ENCODE data around the gene ZDHHC1.
"Not testable (repeated sequence)": the region's sequence is repeated elsewhere in the genome, so short reads cannot be mapped to it uniquely, and the experiment has no call there.

ZDHHC1 gene

GRCh38 chr16:67429799-67430503 lies 13.7 kb upstream of the ZDHHC1 start:
- DNase-seq: no peak

GRCh38 chr16:67429053-67429798 lies 12.9 kb upstream of the ZDHHC1 start:
- DNase-seq: no peak

DNA sequence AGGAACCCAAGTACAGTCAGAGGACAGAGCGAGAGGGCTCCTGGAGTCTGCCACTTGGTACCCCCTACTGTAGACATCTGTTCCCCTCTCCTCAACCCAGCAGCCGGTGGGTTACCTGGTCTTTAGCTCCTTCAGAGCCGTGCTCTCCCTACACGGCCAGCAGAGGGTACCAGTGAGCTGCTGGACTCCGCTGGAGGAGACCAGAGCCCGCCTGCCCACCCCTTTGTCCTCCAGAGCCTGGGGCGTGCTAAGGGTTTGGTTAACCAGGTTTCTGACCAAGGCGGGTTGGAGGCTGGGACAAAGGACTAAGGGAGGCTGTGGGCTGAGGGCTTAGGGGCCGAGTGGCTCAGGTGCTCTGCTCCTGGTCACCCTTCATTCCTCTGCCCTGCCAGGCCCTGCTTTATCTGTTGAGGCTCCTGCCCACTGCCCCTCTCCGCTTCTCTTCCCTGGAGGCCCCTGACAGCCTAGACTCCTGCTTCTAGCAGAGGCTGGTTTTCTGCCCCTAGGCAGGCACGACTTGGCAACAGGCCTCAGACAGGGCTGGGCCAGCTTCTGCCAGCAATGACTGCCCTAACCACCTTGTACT lies 12.0 kb upstream of the ZDHHC1 start:
- DNase-seq: peak; percentile 60

DNA sequence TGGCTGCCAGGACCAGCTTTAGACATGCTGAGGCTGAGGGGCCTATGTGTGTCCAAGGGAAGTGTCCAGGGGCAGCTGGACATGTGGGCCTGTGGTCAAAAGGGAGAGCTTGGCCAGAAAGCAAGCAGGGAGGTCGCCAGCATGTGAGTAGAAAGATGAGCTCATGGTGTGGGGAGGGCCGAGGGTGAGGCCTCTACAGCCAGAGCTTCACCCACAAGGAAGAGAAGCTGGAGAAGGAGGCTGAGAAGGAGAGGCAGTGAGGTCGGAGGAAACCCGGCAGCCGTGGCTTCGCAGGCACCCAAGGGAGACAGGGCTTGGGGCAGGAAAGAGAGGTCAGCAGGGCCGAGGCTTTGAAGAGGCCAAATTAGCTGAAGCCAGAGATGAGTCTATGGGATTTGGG lies 10.7 kb upstream of the ZDHHC1 start:
- no peak for DNase-seq

GRCh38 chr16:67426022-67426421 lies 9.7 kb upstream of the ZDHHC1 start:
- no peak for DNase-seq

DNA sequence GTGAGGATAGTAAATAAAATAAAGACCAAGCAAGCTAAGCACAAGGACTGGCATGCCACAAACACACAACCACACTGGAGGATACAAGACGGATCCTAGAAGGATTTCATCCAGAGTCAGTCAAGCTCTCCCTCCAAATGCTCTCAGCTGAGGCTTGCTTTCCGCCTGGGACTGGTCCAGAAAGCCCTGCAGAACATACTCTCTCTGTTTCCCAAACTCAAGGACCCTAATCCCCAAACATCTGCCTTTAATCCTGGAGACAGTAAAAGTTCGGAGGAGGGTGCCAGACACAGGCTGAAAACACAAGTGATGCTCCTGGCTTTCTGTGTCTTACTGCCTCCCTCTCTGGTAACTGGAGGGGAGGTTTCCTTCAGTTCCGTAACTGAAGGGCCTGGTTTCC lies 9.3 kb upstream of the ZDHHC1 start:
- DNase-seq: no peak

GRCh38 chr16:67425061-67425460 lies 8.8 kb upstream of the ZDHHC1 start:
- DNase-seq: no peak

DNA sequence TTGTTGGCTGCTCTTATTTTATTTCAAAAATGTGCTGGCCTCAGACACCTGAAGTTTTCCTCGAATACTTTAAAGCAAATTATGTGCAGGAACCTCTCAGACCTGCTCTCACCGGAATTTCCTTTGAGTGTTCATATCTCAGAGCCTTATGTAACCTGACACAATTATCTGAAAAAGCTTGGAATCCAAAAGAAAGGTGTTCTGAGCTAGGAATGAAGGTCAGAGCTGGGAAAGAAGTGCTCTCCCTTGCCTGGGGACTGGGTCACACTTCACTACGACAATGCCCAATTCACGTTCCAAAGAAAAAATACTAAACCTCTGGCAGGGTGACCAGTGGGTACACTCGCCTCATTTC lies 8.0 kb upstream of the ZDHHC1 start:
- DNase-seq: no peak

DNA sequence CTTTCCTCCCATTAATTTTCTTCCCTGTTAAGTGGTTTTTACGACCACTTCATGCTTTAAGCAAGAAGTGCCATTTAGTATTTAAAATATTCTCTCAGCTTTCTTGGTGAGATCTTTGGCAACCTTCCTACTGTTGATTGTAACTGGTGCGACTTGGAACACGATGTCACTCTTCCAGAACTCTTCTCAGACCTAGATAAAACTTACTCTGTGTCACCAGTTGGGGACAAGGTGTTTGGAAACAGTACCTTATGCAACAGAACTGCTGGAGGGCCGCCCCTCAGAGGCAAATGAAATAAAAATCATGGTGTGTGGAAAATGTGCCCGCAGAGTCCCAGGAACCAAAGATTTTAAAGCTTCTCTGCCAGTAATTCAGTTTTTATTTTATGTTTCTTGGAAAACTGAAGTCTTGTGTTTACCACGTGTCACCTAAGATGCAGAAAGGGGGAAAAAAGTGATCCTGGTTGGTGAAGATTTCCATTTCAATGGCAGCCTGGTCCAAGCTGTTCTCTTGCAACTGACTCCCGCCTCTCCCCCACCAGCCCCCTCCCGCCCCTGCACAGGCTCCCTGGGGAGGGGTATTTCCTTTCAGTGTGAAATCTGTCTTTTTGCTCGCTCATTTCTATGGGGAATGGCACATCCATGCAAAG lies 7.5 kb upstream of the ZDHHC1 start:
- no peak for DNase-seq

GRCh38 chr16:67423015-67423414 lies 6.7 kb upstream of the ZDHHC1 start:
- no peak for DNase-seq

DNA sequence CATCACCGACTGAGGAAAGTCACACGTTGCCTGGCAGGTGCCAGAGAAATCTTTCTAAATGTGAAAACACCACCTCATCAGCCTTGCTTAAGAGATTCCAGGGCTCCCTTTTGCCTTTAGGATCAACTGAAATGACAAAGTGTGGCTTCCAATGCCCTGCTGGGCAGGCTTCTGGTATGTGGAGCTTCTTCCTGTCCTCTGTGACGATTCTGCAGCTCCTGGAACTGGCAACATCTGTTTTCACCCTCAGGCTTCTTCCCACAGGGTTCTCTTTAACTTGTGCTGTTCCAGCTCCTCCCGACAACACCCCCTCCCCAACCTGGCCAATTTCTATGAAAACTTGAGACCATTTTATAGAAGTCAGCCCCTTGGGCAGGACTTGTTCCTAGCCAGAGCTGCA lies 4.8 kb upstream of the ZDHHC1 start:
- DNase-seq: no peak

GRCh38 chr16:67419931-67420330 lies 3.7 kb upstream of the ZDHHC1 start:
- no peak for DNase-seq

GRCh38 chr16:67419502-67419901 lies 3.2 kb upstream of the ZDHHC1 start:
- DNase-seq: no peak

DNA sequence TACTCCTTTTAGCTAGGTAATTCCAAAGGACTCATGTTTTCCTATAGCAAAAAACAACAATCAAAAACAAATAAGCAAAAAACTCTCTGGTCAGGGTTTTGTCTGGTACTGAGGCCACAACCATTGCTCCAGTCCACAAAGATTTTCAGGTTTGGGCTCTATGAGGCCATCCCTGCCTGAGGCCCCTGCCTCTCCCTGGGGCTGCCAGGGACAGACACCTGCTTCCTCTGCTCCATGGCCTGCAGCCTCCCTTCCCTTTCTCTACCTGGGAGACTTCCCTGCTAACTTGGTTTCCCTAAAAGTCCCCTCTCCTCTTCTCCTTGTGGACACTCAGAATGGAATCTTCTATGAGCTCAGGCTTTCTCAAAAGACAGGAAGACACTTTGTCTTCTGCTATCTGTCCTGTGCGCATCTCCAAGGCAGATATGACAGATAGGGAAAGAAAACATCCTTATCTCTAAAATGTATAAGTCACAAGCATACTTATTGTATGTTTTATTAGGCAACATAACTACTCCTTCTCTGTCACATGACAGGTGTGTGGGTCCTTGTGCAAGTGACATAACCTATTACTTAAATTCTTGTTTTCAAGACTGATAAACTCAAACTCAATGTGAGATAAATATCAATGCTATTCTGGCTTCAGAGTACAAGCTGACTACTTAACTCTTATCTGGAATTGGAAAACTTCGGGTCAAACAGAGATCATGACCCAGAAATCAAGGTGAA lies 1.2 kb upstream of the ZDHHC1 start:
- no peak for DNase-seq

- not testable (repeated sequence) for DNase-seq
Measured at GRCh38 chr16:67415421-67415820, 856 bp downstream of the ZDHHC1 start.

DNA sequence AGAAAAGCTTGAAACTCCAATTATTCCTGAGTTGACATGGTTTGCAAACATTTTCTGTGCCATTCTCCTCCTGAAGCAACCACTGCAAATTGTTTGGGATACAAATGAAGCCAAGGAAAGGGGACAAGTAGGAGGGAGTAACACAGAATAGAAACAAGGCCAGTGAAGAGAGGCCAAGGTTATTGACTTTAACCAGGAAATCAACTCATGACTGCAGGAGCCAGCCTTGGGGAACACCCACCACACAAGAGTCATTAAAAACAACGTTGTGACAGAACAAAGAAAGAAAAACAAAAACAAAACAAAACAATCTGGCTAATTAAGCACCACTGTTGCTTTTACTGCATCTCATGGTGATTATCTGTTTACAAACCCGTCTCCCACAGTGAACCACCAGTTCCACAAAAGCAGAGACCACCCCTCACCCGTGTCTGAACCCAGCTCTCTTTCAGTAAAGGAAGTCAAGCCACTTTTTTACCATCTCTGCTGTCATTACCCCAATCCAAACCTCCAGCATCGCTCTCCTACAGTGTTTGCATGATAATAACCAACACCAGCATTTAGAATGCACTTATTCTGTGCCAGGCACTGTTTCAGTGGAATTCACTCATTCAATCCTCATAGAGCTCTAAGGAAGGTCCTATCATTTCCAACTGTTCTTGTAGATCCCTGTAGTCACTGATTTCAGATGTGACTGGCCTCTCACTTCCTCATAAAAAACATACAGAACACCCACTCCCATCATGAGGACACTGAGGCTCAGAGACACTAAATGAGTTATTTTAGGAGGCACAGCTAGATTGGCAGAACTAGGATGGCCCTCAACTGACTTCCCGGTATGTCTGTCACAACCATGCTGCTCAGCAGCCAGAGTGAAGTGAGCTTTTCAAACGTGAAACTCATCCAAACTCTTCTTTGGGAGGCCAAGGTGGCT lies 2.0 kb downstream of the ZDHHC1 start:
- DNase-seq: no peak

DNA sequence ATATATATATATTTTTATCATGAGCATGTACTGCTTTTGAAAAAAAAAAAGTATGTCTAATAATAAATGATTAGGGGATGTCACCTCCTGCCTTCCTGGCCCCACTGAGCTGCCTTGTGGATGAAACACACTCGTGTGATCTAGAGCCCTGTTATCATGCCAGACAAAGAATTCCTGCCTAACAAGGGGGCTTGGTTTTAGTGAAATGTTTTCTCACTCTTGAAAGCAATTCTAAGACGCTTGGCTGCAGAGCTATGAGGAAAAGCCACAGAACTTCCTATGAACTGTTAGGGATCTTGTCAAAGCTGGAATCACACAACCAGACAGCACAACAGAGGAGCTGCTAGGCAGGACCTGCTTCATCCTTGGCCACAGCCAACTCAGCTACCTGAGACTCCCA lies 4.0 kb downstream of the ZDHHC1 start:
- DNase-seq: no peak

- DNase-seq: no peak
Measured at GRCh38 chr16:67411339-67411738, 4.9 kb downstream of the ZDHHC1 start.

- no peak for DNase-seq
Measured at GRCh38 chr16:67409631-67410030, 6.6 kb downstream of the ZDHHC1 start.

DNA sequence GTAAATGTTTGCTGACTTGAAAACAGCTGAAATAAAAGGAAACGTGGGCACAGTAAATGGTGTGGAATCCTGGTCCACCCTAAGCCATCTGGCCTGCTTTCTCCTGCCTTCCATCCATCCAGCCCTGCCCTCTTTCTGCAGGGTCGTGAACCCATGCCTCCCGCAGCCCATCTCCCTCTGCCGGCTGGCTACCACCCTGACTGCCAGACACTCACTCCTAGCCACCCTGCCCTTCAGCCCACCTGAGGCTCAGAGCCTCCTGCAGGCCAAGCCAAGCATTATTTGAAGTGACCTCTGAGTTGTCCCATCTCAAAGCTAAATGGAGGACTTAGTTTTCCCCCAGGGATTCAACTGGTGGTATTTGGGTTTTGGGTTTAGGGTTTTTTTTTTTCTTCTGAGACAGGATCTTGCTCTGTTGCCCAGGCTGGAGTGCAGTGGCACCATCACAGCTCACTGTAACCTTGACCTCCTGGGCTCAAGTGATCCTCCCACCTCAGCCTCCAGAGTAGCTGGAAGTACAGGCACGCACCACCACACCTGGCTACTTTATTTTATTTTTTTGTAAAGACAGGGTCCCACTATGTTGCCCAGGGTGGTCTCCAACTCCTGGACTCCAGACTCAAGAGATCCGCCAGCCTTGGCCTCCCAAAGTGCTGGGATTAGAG lies 8.4 kb downstream of the ZDHHC1 start:
- DNase-seq: no peak

GRCh38 chr16:67407176-67407787 lies 9.0 kb downstream of the ZDHHC1 start:
- no peak for DNase-seq
